ENCODE measurements around the gene SUGP2. TPM values are rescaled to one million over a fixed set of nuclear protein-coding genes. Genes with fewer than 3 reads are reported as not detected.

SUGP2 gene
- total RNA-seq, 3 donors from 2014 or later, result 65.4 to 93.4 (median 69.8) TPM

GRCh38 chr19:19057317-19057716 is 24.0 kb upstream of the SUGP2 start:
- ATAC-seq (no peak), DNase-seq (no peak)
- intact Hi-C loops (cut with DNase I, micrococcal nuclease), result loop anchor here in 1 of 2 donors (10.0 kb wide), 1 partner anchor 57 kb away; no protein-coding TSS in a partner anchor
- no peak overlapping the region for H3K4me3 ChIP-seq
- no peaks in the 10 kb centered on the region for H3K9me3 ChIP-seq
- H3K36me3 ChIP-seq (ENCODE audit: low read depth), result peaks cover 5% of the 10 kb centered on the region
- no peak for TF ChIP-seq CTCF (IDR thresholded peaks at IDR 0.05)
- peaks cover 6% of the 10 kb centered on the region for H3K4me1 ChIP-seq (ENCODE audit: low read depth)

DNA sequence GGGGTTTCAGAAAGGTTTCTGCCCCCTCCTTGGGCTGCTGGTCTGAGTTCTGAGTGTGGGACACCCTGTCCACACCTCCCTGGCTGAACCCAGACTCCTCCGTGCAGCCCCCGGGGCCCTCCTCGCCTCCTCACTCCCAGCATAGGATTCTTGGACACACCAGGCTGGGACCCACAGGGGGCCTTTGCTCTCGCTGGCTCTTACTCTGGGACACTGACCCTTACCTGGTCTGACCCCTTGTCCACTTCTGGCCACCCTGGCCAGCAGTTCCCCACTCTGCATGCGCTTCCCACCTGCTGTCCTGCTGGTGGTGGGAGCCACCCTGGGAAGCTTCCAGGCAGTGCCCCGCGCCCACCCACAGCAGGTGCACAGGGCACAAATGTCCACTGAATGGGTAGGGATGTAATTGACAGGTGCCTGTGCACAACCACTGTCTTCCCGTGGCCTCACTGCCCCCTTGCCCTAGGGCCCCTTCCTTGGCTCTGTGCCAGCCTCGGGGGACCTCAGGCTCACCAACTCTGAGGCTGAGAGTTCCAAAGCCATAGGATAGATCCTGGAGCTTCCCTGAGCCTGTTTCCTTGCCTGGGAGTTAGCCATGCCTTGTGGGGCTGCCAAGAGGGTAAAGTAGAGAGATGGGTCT is 23.4 kb upstream of the SUGP2 start:
- Histone ChIP-seq H3K4me1 (ENCODE audit: low read depth) (peaks cover 3% of the 10 kb centered on the region), H3K9me3 (no peaks in the 10 kb centered on the region), H3K36me3 (ENCODE audit: low read depth) (peaks cover 5% of the 10 kb centered on the region), H3K4me3 (no peak overlapping the region)
- intact Hi-C loops (cut with DNase I, micrococcal nuclease), result loop anchor here in 1 of 2 donors (10.0 kb wide), 1 partner anchor 58 kb away; no protein-coding TSS in a partner anchor
- DNase-seq (no peak), ATAC-seq (no peak)
- TF ChIP-seq CTCF (IDR thresholded peaks at IDR 0.05), result no peak

- Histone ChIP-seq H3K4me1 (ENCODE audit: low read depth) (no peaks in the 10 kb centered on the region), H3K9me3 (no peaks in the 10 kb centered on the region), H3K4me3 (no peak overlapping the region), H3K36me3 (ENCODE audit: low read depth) (peaks cover 5% of the 10 kb centered on the region)
- no peak for ATAC-seq
- TF ChIP-seq CTCF (IDR thresholded peaks at IDR 0.05), result no peak
- intact Hi-C loops (cut with DNase I, micrococcal nuclease), result loop anchor here in 1 of 2 donors (10.0 kb wide), 1 partner anchor 59 kb away; no protein-coding TSS in a partner anchor
- no peak for DNase-seq
Observed at GRCh38 chr19:19055701-19056100, 22.4 kb upstream of the SUGP2 start.

DNA sequence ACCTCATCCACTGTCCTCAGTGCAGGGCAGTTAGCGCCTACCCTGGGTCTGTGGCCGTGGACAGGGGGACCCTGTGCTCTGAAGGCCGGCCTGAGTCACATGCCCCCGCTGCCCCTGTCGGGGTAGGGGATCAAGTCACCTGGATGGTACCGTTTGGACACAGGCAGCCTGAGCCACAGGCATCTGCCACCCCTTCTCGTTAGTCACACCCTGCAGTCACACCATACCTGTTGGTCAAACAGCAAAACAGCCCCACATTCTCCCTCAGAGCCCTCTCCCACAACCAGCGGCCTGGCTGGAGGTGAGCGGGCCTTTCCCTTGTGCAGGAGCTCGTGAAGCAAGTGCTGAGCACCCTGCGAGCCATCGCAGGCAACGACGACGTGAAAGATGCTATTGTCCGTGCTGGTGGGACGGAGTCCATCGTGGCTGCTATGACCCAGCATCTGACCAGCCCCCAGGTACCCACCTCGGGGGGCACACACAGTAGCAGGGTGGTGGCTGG is 21.7 kb upstream of the SUGP2 start:
- H3K4me1 ChIP-seq (ENCODE audit: low read depth), result no peaks in the 10 kb centered on the region
- intact Hi-C loops (cut with DNase I, micrococcal nuclease), result loop anchor here in 1 of 2 donors (10.0 kb wide), 1 partner anchor 60 kb away; no protein-coding TSS in a partner anchor
- H3K4me3 ChIP-seq, result no peak overlapping the region
- DNase-seq, result no peak
- TF ChIP-seq CTCF (IDR thresholded peaks at IDR 0.05), result no peak
- peaks cover 5% of the 10 kb centered on the region for H3K36me3 ChIP-seq (ENCODE audit: low read depth)
- no peaks in the 10 kb centered on the region for H3K9me3 ChIP-seq
- no peak for ATAC-seq

GRCh38 chr19:19054315-19054938 is 21.1 kb upstream of the SUGP2 start:
- ATAC-seq, result no peak
- peaks cover 5% of the 10 kb centered on the region for H3K36me3 ChIP-seq (ENCODE audit: low read depth)
- H3K9me3 ChIP-seq, result no peaks in the 10 kb centered on the region
- no peaks in the 10 kb centered on the region for H3K4me1 ChIP-seq (ENCODE audit: low read depth)
- no peak overlapping the region for H3K4me3 ChIP-seq
- intact Hi-C loops (cut with DNase I, micrococcal nuclease), result loop anchor here in 1 of 2 donors (10.0 kb wide), 1 partner anchor 60 kb away; no protein-coding TSS in a partner anchor
- no peak for TF ChIP-seq CTCF (IDR thresholded peaks at IDR 0.05)
- DNase-seq, result no peak
